Measurements from ENCODE around the gene PDE4B.

GRCh38 chr1:65992165-65992821, 199.6 kb downstream of the PDE4B start:
- TF ChIP-seq, protein P1, sequence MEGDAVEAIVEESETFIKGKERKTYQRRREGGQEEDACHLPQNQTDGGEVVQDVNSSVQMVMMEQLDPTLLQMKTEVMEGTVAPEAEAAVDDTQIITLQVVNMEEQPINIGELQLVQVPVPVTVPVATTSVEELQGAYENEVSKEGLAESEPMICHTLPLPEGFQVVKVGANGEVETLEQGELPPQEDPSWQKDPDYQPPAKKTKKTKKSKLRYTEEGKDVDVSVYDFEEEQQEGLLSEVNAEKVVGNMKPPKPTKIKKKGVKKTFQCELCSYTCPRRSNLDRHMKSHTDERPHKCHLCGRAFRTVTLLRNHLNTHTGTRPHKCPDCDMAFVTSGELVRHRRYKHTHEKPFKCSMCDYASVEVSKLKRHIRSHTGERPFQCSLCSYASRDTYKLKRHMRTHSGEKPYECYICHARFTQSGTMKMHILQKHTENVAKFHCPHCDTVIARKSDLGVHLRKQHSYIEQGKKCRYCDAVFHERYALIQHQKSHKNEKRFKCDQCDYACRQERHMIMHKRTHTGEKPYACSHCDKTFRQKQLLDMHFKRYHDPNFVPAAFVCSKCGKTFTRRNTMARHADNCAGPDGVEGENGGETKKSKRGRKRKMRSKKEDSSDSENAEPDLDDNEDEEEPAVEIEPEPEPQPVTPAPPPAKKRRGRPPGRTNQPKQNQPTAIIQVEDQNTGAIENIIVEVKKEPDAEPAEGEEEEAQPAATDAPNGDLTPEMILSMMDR (conservative IDR thresholded peaks at IDR 0.05; ENCODE audit: low read depth, low read length): no peak
- no peak for TF ChIP-seq EZH2 (IDR thresholded peaks at IDR 0.05; ENCODE audit: low read length, unreplicated experiment)

Measured in PC-3 (cell line).